ENCODE measurements around the gene ODAD2.

The ODAD2 gene

DNA sequence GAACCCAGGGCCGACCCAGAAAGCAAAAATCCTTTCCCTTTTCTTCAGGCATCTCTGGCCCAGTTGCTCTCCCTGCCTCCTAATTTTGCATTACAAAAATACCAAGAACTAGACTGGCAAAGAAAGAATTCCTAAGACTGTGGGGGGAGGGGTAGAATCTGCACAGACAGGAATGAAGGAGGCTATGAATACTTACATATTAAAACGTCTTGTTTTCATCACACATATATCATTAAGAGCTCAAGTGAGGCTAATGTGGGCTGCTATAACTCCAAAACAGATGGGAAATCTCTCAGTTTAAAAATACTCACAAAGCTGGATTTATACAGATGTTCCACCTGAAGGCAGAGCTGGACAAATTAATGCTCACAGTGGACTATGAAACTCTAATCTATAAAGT lies 224.0 kb downstream of the ODAD2 start:
- no peak for DNase-seq (ENCODE audit: low read depth, low spot score)

DNA sequence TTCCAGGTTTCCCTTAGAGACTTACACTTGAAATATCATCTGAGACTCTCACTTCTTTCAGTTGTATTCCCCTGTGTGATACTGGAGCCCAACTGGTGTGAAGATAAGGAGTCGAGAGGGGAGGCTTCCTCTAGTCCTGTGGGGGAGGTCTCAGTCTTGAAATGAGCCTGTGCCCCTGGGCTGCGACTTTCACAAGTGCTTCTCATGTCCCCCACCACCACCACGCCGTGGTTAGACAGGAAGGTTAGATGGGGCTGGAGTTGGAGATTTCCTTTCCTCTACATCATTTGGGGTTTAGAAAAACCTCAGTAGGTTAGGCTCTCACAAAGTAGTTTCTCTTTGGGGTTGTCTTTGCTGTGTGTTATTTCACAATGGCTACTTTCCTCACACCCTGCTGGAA lies 227.6 kb downstream of the ODAD2 start:
- DNase-seq (ENCODE audit: low read depth, low spot score), result no peak

DNA sequence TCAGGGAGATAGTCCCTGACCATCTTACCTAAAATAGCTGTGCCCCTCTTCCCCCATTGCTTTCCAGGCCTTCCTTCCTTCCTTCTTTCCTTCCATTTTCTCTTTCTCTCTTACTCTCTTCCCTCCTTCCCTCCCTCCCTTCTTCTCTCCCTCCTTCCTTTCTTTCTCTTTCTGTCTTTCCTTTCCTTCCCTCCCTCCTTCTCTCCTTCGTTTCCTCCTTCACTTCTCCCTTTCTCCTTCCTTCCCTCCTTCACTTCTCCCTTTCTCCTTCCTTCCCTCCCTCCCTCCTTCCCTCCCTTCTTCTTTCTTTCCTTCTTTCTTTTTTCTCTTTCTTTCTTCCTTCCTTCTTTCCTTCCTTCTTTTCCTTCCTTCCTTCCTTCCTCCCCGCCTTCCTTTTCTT lies 228.7 kb downstream of the ODAD2 start:
- DNase-seq (ENCODE audit: low read depth, low spot score), result no peak

All from astrocyte of the hippocampus (primary cell).